GM10266 (cell line): ENCODE data around the gene PTPRJ.

Experiments
- DNase-seq: peaks from one replicate; pipeline ENCODE4 v3.0.0; 2012; ENCODE audit errors: extremely low spot score
- TF ChIP-seq, protein P1 (sequence below): IDR thresholded peaks from 2 replicates; pipeline ENCODE4 v1.5.1; 2012; ENCODE audit warnings: mild to moderate bottlenecking, low read depth; ENCODE audit not compliant: control insufficient read depth, insufficient read depth; ENCODE audit errors: missing control alignments

The PTPRJ gene

GRCh38 chr11:48055292-48056132 is 75.2 kb downstream of the PTPRJ start:
- DNase-seq, result no peak

DNA sequence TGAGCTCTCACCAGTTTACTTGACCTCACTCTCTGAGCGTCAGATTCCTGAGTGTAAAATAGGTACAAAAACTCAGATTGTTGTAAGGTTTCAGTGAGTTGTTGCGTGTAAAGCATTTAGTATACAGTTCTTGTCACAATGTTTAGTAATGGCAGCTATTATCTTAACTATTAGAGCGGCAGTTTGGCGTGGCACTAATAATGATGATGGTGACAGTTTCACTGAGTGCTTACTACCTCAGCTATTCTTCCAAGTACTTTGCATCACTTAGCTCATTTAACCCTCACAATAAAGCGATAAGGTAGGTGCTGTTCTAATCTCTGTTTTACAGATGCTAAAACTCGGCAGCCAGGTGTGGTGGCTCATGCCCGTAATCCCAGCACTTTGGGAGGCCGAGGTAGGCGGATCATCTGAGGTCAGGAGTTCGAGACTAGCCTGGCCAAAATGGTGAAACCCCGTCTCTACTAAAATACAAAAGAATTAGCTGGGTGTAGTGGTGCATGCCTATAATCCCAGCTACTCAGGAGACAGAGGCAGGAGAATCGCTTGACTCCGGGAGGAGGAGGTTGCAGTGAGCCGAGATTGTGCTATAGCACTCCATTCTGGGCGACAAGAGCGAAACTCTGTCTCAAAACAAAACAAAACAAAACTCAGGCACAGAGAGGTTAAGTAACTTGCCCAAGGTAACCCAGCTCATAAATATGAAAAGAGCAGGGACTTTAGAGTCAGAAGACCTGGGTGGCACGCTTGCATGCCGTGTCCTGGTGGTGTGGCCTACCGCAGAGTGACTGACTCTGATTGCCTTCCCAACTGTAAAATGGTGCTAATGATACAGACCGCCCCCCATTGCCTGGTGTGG is 76.2 kb downstream of the PTPRJ start:
- no peak for DNase-seq
- TF ChIP-seq, protein P1, sequence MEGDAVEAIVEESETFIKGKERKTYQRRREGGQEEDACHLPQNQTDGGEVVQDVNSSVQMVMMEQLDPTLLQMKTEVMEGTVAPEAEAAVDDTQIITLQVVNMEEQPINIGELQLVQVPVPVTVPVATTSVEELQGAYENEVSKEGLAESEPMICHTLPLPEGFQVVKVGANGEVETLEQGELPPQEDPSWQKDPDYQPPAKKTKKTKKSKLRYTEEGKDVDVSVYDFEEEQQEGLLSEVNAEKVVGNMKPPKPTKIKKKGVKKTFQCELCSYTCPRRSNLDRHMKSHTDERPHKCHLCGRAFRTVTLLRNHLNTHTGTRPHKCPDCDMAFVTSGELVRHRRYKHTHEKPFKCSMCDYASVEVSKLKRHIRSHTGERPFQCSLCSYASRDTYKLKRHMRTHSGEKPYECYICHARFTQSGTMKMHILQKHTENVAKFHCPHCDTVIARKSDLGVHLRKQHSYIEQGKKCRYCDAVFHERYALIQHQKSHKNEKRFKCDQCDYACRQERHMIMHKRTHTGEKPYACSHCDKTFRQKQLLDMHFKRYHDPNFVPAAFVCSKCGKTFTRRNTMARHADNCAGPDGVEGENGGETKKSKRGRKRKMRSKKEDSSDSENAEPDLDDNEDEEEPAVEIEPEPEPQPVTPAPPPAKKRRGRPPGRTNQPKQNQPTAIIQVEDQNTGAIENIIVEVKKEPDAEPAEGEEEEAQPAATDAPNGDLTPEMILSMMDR, result no peak

More at GRCh38 chr11:48055292-48056132, 75.2 kb downstream of the PTPRJ start:
- TF ChIP-seq, protein P1, result no peak

GRCh38 chr11:48058064-48058463 is 77.7 kb downstream of the PTPRJ start:
- TF ChIP-seq, protein P1, result no peak
- DNase-seq, result no peak

DNA sequence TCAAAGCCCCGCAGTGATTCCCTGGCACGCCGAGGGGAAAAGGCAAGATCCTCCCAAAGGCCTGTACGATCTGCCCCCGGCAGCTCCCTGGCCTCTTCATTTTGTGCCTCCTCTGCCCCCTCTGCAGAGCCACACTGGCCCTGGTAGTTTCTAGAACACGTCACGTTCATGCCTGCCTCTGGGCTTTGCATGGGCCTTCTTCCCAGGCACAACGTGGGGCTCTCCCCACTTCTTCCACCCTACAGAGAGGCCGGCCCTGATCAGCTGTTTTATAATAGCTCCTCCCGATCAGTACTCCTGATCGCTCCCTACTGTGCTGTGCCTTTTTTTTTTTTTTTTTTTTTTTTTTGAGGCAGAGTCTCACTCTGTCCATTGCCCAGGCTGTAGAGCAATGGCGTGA is 78.4 kb downstream of the PTPRJ start:
- TF ChIP-seq, protein P1, result no peak
- DNase-seq, result no peak

- TF ChIP-seq, protein P1, result no peak
- no peak for DNase-seq
Observed at GRCh38 chr11:48062649-48063048, 82.3 kb downstream of the PTPRJ start.

DNA sequence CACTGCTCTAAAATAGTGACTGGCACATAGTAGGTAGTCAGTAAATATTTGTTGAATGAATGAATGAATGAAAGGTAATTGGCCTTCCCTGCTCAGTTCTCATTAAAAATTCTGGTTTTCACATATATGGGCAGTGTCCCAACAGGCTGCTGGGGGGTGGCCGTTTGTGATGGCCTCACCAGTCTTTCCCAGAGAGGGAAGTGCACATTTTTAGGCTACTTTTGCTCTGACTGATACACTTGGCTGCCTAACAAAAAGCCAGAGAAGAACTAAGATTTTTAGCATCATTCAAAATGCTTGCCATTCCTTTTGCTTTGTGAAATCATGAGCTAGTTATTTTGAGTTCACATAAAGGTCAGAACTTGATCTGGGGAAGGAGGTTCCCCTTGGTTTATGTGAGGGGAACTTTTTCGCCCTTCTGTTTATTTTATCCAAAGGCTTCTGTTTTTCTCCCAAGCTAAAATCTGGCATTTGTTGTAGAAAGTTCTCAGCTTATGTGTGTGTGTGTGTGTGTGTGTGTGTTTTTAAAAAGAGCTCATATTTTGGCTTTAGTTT is 83.1 kb downstream of the PTPRJ start:
- DNase-seq, result no peak
- TF ChIP-seq, protein P1, result no peak
